Measurements from ENCODE around the gene RASGRF1. TPM values are rescaled to one million over a fixed set of nuclear protein-coding genes. Genes with fewer than 3 reads are reported as not detected.
A peak's percentile ranks its signal among the peaks of the same experiment; 100 is the strongest.

The RASGRF1 gene
- total RNA-seq, 1 donor from 2014 or later = under 0.01 TPM

- DNase-seq (ENCODE audit: low read depth) (peak; percentile 41), FAIRE-seq (no peak)
- no peaks in the 10 kb centered on the region for H3K27me3 ChIP-seq (ENCODE audit: control insufficient read depth, insufficient read depth, low read length)
- no peaks in the 10 kb centered on the region for H3K36me3 ChIP-seq (ENCODE audit: control insufficient read depth, insufficient read depth, low read length)
- no peak overlapping the region for H3K4me3 ChIP-seq (ENCODE audit: low read depth, low read length)
- TF ChIP-seq CTCF (IDR thresholded peaks at IDR 0.05; ENCODE audit: insufficient read depth, low read length, severe bottlenecking) = no peak
These were observed 52.7 kb downstream of the RASGRF1 start for GRCh38 chr15:79037848-79038247.

- no peak for TF ChIP-seq CTCF (IDR thresholded peaks at IDR 0.05; ENCODE audit: insufficient read depth, low read length, severe bottlenecking)
These were observed 54.3 kb downstream of the RASGRF1 start for GRCh38 chr15:79036323-79036722.

GRCh38 chr15:79035814-79036213 is 54.8 kb downstream of the RASGRF1 start:
- FAIRE-seq (no peak), DNase-seq (ENCODE audit: low read depth) (no peak)
- TF ChIP-seq CTCF (IDR thresholded peaks at IDR 0.05; ENCODE audit: insufficient read depth, low read length, severe bottlenecking) = no peak
- H3K27me3 ChIP-seq (ENCODE audit: control insufficient read depth, insufficient read depth, low read length) = no peaks in the 10 kb centered on the region
- H3K4me3 ChIP-seq (ENCODE audit: low read depth, low read length) = no peak overlapping the region
- H3K36me3 ChIP-seq (ENCODE audit: control insufficient read depth, insufficient read depth, low read length) = no peaks in the 10 kb centered on the region

More at GRCh38 chr15:79036323-79036722, 54.3 kb downstream of the RASGRF1 start:
- FAIRE-seq (no peak), DNase-seq (ENCODE audit: low read depth) (no peak)
- H3K36me3 ChIP-seq (ENCODE audit: control insufficient read depth, insufficient read depth, low read length) = no peaks in the 10 kb centered on the region
- no peak overlapping the region for H3K4me3 ChIP-seq (ENCODE audit: low read depth, low read length)
- H3K27me3 ChIP-seq (ENCODE audit: control insufficient read depth, insufficient read depth, low read length) = no peaks in the 10 kb centered on the region

- peak; percentile 48 for DNase-seq (ENCODE audit: low read depth)
- Histone ChIP-seq H3K27me3 (ENCODE audit: control insufficient read depth, insufficient read depth, low read length) (no peaks in the 10 kb centered on the region), H3K36me3 (ENCODE audit: control insufficient read depth, insufficient read depth, low read length) (no peaks in the 10 kb centered on the region), H3K4me3 (ENCODE audit: low read depth, low read length) (no peak overlapping the region)
- peak; percentile 38 for TF ChIP-seq CTCF (IDR thresholded peaks at IDR 0.05; ENCODE audit: insufficient read depth, low read length, severe bottlenecking)
- no peak for FAIRE-seq
These were observed 55.4 kb downstream of the RASGRF1 start for GRCh38 chr15:79035111-79035601.

- TF ChIP-seq CTCF (IDR thresholded peaks at IDR 0.05; ENCODE audit: insufficient read depth, low read length, severe bottlenecking) = no peak
- Histone ChIP-seq H3K4me3 (ENCODE audit: low read depth, low read length) (no peak overlapping the region), H3K36me3 (ENCODE audit: control insufficient read depth, insufficient read depth, low read length) (no peaks in the 10 kb centered on the region), H3K27me3 (ENCODE audit: control insufficient read depth, insufficient read depth, low read length) (no peaks in the 10 kb centered on the region)
- no peak for FAIRE-seq
- no peak for DNase-seq (ENCODE audit: low read depth)
These were observed 56.3 kb downstream of the RASGRF1 start for GRCh38 chr15:79034284-79034683.

GRCh38 chr15:79032656-79033055 is 57.9 kb downstream of the RASGRF1 start:
- no peaks in the 10 kb centered on the region for H3K27me3 ChIP-seq (ENCODE audit: control insufficient read depth, insufficient read depth, low read length)
- no peak overlapping the region for H3K4me3 ChIP-seq (ENCODE audit: low read depth, low read length)
- FAIRE-seq (no peak), DNase-seq (ENCODE audit: low read depth) (no peak)
- TF ChIP-seq CTCF (IDR thresholded peaks at IDR 0.05; ENCODE audit: insufficient read depth, low read length, severe bottlenecking) = no peak
- no peaks in the 10 kb centered on the region for H3K36me3 ChIP-seq (ENCODE audit: control insufficient read depth, insufficient read depth, low read length)

Measured in bronchial epithelial cell (primary cell).